Measurements from ENCODE around the gene GPC3. TPM values are rescaled to one million over a fixed set of nuclear protein-coding genes. Genes with fewer than 3 reads are reported as not detected.

GPC3 gene
- total and polyA plus RNA-seq, 2 donors (not counting 3 experiments of a cell fraction or from before 2014, with no cell fraction given) = not detected

DNA sequence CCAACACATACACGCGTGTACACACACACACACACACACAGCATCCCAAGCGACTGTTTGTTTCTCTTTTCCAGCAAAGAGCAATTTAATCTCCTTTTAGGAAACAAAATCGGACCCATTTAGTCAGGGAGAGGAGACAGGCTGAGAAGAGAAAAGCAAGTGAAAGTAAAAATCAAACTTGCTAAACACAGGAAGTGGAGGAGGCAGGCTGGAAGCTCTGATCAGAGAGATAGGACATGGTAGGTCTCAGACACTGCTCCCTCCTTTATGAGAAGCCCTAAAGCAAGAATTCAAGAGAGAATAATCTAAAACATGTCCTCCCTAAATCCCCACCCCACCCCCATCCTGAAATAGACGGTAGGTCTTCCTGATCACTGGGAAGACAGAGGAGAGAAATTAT is 62.3 kb downstream of the GPC3 start:
- Histone ChIP-seq H3K9me3 (replicated peaks; ENCODE audit: control insufficient read depth, insufficient read depth, low read length) (no peaks in the 10 kb centered on the region), H3K4me2 (ENCODE audit: insufficient read depth, low read length) (no peak overlapping the region), H3K27ac (ENCODE audit: insufficient read depth, low read depth, low read length) (no peak overlapping the region), H2AFZ (ENCODE audit: low read depth, low read length) (no peak overlapping the region), H3K36me3 (ENCODE audit: control insufficient read depth in 2 of 2, extremely low read depth in 1 of 2, insufficient read depth in 2 of 2, low read length in 2 of 2) (no peaks in the 10 kb centered on the region), H3K27me3 (ENCODE audit: control insufficient read depth in 2 of 2, insufficient read depth in 2 of 2, low read length in 2 of 2) (no peaks in the 10 kb centered on the region), H3K9ac (replicated peaks; ENCODE audit: extremely low read depth, insufficient read depth, low read length) (no peak overlapping the region), H3K79me2 (ENCODE audit: control insufficient read depth, insufficient read depth, low read length) (no peaks in the 10 kb centered on the region), H3K9me1 (replicated peaks; ENCODE audit: control insufficient read depth, extremely low read depth, insufficient read depth, low read length) (no peaks in the 10 kb centered on the region), H4K20me1 (replicated peaks; ENCODE audit: control insufficient read depth, extremely low read depth, insufficient read depth, low read length) (no peaks in the 10 kb centered on the region), H3K4me1 (ENCODE audit: control insufficient read depth, extremely low read depth, insufficient read depth, low read length) (no peaks in the 10 kb centered on the region), H3K4me3 (replicated peaks in 1 of 3; ENCODE audit: insufficient read depth in 1 of 3, low read depth in 1 of 3, low read length in 3 of 3) (no peak overlapping the region)
- dilution Hi-C loops (cut with MboI; ENCODE audit: extremely low pct_ligation_motif_present, low sequenced_read_pairs) (no loop called here), intact Hi-C loops (cut with micrococcal nuclease) (loop anchor here (5.0 kb wide), 1 partner anchor 131 kb away; no protein-coding TSS in a partner anchor)
- ChIA-PET POLR2A (no interaction called here), CTCF (no interaction called here)
- BruUV-seq (replicated peaks) = no TSS peak
- TF ChIP-seq, protein P1, sequence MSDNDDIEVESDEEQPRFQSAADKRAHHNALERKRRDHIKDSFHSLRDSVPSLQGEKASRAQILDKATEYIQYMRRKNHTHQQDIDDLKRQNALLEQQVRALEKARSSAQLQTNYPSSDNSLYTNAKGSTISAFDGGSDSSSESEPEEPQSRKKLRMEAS (IDR thresholded peaks at IDR 0.05; ENCODE audit: insufficient read depth, insufficient read length) = no peak
- TF ChIP-seq MYC (IDR thresholded peaks at IDR 0.05; ENCODE audit: low read depth, low read length) (no peak), EZH2 (IDR thresholded peaks at IDR 0.05; ENCODE audit: borderline replicate concordance, low read depth, low read length, severe bottlenecking) (no peak), POLR2AphosphoS5 (IDR thresholded peaks at IDR 0.05; ENCODE audit: insufficient read depth, low read depth, low read length) (no peak), FOS (IDR thresholded peaks at IDR 0.05; ENCODE audit: borderline replicate concordance, insufficient read depth, low read length) (no peak), GATA2 (IDR thresholded peaks at IDR 0.05; ENCODE audit: insufficient read depth, insufficient read length, low read depth, low read length) (no peak)
- FAIRE-seq (no peak), DNase-seq (ENCODE audit: low read depth, low spot score) (no peak)

DNA sequence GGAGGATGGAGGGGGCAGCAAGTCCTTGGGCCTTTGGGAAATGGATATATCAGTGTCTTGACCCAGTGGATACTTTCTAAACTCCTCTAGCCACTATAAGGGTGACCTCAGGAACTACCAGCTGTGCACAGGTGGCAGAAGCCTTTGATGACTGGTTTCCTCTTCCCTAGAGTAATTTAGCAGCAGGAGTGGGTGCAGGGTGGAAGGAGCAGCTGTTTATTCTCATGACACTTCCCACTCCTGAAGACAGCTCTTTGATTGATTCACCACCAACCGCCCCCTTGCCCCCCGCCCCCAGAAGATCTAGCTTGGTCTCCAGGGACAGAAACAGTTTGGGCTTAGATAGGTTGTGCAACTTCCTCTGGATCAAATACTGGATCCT is 63.0 kb downstream of the GPC3 start:
- FAIRE-seq (no peak), DNase-seq (ENCODE audit: low read depth, low spot score) (no peak)
- no peaks in the 10 kb centered on the region for H3K79me2 ChIP-seq (ENCODE audit: control insufficient read depth, insufficient read depth, low read length)
- H3K9me1 ChIP-seq (replicated peaks; ENCODE audit: control insufficient read depth, extremely low read depth, insufficient read depth, low read length) = no peaks in the 10 kb centered on the region
- H3K4me2 ChIP-seq (ENCODE audit: insufficient read depth, low read length) = no peak overlapping the region
- ChIA-PET CTCF (interaction anchor here (1.2 kb wide), 1 partner anchor 130 kb away, joined by 3 read pairs; no protein-coding TSS in a partner anchor), POLR2A (no interaction called here)
- H3K4me1 ChIP-seq (ENCODE audit: control insufficient read depth, extremely low read depth, insufficient read depth, low read length) = no peaks in the 10 kb centered on the region
- H3K27ac ChIP-seq (ENCODE audit: insufficient read depth, low read depth, low read length) = no peak overlapping the region
- no peak overlapping the region for H3K4me3 ChIP-seq (replicated peaks in 1 of 3; ENCODE audit: insufficient read depth in 1 of 3, low read depth in 1 of 3, low read length in 3 of 3)
- H3K9ac ChIP-seq (replicated peaks; ENCODE audit: extremely low read depth, insufficient read depth, low read length) = no peak overlapping the region
- no peak overlapping the region for H2AFZ ChIP-seq (ENCODE audit: low read depth, low read length)
- no peaks in the 10 kb centered on the region for H3K27me3 ChIP-seq (ENCODE audit: control insufficient read depth in 2 of 2, insufficient read depth in 2 of 2, low read length in 2 of 2)
- H4K20me1 ChIP-seq (replicated peaks; ENCODE audit: control insufficient read depth, extremely low read depth, insufficient read depth, low read length) = no peaks in the 10 kb centered on the region
- dilution Hi-C loops (cut with MboI; ENCODE audit: extremely low pct_ligation_motif_present, low sequenced_read_pairs) (no loop called here), intact Hi-C loops (cut with micrococcal nuclease) (loop anchor here (5.0 kb wide), 1 partner anchor 130 kb away; no protein-coding TSS in a partner anchor)
- H3K9me3 ChIP-seq (replicated peaks; ENCODE audit: control insufficient read depth, insufficient read depth, low read length) = no peaks in the 10 kb centered on the region
- BruUV-seq (replicated peaks) = no TSS peak
- TF ChIP-seq, protein P2, sequence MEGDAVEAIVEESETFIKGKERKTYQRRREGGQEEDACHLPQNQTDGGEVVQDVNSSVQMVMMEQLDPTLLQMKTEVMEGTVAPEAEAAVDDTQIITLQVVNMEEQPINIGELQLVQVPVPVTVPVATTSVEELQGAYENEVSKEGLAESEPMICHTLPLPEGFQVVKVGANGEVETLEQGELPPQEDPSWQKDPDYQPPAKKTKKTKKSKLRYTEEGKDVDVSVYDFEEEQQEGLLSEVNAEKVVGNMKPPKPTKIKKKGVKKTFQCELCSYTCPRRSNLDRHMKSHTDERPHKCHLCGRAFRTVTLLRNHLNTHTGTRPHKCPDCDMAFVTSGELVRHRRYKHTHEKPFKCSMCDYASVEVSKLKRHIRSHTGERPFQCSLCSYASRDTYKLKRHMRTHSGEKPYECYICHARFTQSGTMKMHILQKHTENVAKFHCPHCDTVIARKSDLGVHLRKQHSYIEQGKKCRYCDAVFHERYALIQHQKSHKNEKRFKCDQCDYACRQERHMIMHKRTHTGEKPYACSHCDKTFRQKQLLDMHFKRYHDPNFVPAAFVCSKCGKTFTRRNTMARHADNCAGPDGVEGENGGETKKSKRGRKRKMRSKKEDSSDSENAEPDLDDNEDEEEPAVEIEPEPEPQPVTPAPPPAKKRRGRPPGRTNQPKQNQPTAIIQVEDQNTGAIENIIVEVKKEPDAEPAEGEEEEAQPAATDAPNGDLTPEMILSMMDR (IDR thresholded peaks at IDR 0.05; ENCODE audit: extremely low read depth in 1 of 2, insufficient read depth in 1 of 2, low read depth in 1 of 2, low read length in 2 of 2) = no peak
- TF ChIP-seq MYC (IDR thresholded peaks at IDR 0.05; ENCODE audit: low read depth, low read length) (no peak), GATA2 (IDR thresholded peaks at IDR 0.05; ENCODE audit: insufficient read depth, insufficient read length, low read depth, low read length) (no peak), JUN (IDR thresholded peaks at IDR 0.05; ENCODE audit: borderline replicate concordance, insufficient read depth, insufficient read length, low read depth) (no peak), EZH2 (IDR thresholded peaks at IDR 0.05; ENCODE audit: borderline replicate concordance, low read depth, low read length, severe bottlenecking) (no peak), POLR2AphosphoS5 (IDR thresholded peaks at IDR 0.05; ENCODE audit: insufficient read depth, low read depth, low read length) (no peak), POLR2A (IDR thresholded peaks at IDR 0.05; ENCODE audit: low read depth, low read length) (no peak), FOS (IDR thresholded peaks at IDR 0.05; ENCODE audit: borderline replicate concordance, insufficient read depth, low read length) (no peak)
- TF ChIP-seq, protein P1 (IDR thresholded peaks at IDR 0.05; ENCODE audit: insufficient read depth, insufficient read length) = no peak
- H3K36me3 ChIP-seq (ENCODE audit: control insufficient read depth in 2 of 2, extremely low read depth in 1 of 2, insufficient read depth in 2 of 2, low read length in 2 of 2) = no peaks in the 10 kb centered on the region
